Measurements from ENCODE around the gene MMRN2.

MMRN2 gene

DNA sequence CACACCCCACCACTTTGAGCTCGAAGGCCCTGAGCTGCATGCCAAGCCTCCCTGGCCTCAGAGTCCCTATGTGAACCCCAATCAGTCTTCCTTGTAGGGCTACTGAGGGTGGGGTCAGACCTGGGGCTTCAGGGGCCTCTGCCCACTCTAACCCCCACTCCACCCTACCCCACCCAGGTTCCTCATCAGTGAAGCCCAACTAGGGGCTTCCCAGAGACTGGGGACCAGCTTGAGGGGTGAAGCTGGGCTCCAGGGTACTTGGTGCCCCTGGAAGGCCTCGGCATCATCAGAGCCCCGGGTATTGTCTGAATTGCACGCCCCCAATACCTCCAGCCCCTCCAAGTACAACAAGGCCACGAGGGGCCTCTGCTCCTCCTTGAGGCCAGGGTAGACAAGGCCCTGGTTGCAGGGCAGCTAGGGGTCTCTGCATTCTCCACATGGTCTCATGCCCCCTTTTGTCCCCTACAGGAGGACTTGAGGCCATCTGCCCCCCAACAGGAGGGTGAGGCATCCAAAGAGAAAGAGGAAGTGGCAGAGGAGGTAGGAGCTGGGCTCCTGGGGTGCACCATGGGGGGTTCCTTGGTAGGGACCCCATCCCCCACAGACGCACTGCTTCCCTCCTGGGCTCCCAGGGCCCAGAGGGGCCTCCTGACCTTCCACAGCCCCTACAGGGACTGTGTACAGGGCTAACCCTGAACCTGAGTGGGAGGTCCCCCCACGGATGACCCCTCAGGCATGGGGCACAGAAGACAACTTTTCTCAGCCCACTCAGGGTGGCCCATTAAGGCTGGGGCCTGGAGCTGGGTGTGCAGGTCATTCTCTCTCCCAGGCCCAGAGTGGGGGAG lies 4.9 kb upstream of the MMRN2 start:
- TF ChIP-seq, protein P1, sequence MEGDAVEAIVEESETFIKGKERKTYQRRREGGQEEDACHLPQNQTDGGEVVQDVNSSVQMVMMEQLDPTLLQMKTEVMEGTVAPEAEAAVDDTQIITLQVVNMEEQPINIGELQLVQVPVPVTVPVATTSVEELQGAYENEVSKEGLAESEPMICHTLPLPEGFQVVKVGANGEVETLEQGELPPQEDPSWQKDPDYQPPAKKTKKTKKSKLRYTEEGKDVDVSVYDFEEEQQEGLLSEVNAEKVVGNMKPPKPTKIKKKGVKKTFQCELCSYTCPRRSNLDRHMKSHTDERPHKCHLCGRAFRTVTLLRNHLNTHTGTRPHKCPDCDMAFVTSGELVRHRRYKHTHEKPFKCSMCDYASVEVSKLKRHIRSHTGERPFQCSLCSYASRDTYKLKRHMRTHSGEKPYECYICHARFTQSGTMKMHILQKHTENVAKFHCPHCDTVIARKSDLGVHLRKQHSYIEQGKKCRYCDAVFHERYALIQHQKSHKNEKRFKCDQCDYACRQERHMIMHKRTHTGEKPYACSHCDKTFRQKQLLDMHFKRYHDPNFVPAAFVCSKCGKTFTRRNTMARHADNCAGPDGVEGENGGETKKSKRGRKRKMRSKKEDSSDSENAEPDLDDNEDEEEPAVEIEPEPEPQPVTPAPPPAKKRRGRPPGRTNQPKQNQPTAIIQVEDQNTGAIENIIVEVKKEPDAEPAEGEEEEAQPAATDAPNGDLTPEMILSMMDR (IDR thresholded peaks at IDR 0.05; ENCODE audit: low read depth, low read length) = no peak
- H3K4me3 ChIP-seq (ENCODE audit: low read depth, low read length) = no peak overlapping the region

DNA sequence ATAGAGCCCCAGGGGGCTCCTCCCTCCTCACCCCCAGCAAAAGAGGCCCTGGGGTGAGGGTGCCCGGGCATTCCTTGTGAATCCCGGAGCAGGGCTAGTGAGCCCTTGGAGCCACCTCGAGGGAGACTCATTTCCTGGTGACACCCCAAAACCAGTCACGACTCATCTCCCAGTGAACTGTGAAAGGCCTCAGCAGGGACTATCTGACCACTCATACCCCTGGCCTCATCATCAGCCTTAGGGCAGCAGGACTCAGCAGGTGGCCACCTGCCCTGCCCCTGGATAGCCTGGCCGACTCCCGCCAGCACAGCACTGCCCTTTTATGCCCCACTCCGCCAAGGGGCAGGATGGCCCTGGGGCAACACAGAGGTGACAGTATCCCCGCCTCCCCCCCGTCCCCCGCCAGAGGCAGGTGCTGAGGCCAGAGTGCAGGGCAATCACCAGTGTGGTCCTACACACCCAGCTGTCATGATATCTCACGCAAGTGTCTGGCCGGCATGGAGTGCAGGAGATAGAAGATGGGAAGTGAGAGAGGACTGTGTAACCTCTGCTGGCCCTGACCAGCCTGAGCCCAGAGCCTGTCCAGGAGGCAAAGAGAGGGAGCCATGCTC lies 4.2 kb upstream of the MMRN2 start:
- TF ChIP-seq, protein P1 (IDR thresholded peaks at IDR 0.05; ENCODE audit: low read depth, low read length) = no peak
- no peak overlapping the region for H3K4me3 ChIP-seq (ENCODE audit: low read depth, low read length)

DNA sequence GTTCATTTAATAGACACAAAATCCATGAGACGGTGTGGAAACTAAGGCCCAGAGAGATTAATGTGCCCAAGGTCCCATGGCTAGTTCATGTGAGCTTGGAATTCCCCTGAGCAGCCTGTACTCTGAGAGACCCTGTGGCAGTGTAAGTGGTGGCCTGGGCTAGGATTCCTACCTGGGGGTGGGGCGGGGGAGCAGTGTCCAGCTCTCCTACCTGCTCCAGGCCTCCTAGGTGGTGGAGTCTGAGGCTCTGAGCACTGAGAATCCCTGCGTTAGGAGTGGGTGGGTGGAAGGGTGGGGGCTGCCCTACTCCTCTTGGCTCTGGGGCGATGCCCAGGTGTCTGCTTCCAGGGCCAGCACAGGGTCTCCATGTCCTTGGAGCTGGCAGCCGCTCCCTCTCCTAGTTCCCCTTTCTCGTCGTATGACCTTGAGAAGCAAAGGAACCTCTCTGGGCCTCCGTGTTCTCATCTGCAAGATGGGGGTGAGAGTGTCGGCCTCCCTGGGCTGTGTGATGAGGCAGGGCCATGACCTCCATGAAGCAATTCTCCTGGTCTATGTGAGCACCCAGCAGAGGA lies 3.5 kb upstream of the MMRN2 start:
- H3K4me3 ChIP-seq (ENCODE audit: low read depth, low read length) = no peak overlapping the region
- TF ChIP-seq, protein P1 (IDR thresholded peaks at IDR 0.05; ENCODE audit: low read depth, low read length) = no peak

DNA sequence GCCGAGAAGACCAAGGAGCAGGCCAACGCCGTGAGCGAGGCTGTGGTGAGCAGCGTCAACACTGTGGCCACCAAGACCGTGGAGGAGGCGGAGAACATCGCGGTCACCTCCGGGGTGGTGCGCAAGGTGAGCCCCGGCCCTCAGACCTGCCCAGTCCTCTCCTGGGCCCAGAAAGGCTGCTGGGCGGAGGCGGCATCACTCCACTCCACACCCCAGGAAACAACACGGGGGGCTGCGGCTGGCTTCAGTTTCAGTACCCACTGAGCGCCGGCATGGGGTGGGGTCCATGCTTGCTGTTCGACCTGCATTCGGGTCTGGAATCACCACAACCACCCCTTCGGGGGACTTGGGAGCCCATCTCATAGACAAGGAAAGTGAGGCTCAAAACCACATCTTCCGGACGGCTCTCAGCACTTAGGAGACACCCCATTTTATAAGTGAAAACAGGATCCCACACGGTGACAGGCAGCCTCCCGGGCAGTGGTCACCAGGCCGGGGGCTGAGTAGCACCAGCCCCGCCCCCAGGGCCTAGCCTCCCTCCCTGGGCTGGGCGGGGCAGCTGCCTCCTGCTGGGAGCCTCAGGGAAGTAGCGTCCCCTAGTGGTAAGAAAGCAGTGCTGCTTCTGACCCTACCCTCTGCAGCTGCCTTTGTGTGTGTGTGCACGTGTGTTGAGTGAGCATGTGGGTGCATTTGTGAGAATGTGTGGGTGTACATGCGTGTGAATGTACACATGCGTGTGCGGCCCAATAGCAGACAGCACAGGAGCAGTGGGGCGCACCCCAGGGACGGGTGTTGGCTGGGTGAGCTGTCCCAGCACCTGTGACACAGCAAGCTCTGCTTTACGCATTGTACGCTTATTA lies 2.8 kb upstream of the MMRN2 start:
- TF ChIP-seq, protein P1 (IDR thresholded peaks at IDR 0.05; ENCODE audit: low read depth, low read length) = peak; percentile 98
- no peak overlapping the region for H3K4me3 ChIP-seq (ENCODE audit: low read depth, low read length)

DNA sequence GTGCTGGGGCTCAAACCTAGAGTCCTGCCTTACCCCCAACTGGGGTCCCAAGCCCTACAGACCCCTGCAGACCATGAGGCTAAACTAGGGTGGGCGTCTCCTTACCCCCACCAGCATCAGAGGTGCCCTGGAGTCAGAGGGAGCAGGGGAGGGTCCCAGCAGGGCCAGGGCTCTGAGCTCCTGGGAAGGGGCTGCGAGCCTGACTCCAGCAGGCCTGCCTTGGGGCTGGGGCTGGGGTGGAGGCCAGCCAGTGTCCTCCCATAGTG lies 2.3 kb upstream of the MMRN2 start:
- TF ChIP-seq, protein P1 (IDR thresholded peaks at IDR 0.05; ENCODE audit: low read depth, low read length) = no peak
- H3K4me3 ChIP-seq (ENCODE audit: low read depth, low read length) = no peak overlapping the region

DNA sequence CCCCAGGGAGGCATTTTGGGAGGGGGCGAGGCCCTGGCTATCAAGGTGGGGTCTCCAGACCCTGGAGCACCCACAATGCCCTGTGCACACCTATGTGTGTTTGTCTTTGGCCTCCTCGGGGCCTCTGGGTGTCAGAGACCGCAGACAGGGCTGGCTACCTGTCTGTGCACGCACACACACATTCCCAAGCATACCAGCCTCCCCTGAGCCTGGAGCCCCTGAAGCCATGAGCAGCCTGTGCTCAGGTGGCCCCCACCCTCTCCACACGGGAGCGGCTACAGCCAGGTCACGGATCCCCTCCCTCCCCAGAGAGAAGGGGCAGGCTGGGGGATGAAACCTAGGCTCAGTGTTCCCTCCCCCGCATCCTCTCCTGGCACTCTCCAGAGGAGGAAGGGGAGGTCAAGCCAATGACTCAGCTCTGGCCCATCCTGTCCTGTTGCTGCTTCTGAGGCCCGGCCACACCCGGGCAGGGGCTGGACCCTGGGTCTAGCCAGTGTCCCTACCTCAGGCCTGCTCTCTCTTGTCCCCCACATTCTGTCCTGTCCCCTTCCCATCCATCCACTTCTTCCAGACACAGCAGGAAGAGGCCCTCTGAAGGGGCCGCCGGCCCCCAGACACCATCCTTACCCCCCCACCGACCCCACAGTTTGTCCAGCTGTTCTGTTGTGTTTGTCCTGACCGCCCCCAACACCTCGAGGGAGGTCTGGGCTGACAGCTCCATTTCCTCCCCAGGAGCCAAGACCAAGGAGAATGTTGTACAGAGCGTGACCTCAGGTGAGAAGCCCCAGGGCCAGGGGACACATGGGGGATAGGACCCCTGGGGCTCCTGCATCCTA lies 1.7 kb upstream of the MMRN2 start:
- H3K4me3 ChIP-seq (ENCODE audit: low read depth, low read length) = no peak overlapping the region
- TF ChIP-seq, protein P1 (IDR thresholded peaks at IDR 0.05; ENCODE audit: low read depth, low read length) = no peak

Measured in WI38 (cell line).